H9 (cell line): ENCODE measurements around the gene HLA-F. TPM values are rescaled to one million over a fixed set of nuclear protein-coding genes. Genes with fewer than 3 reads are reported as not detected.

ENCODE experiments used
- DNase-seq: peaks from one replicate; pipeline ENCODE4 v3.0.0-alpha.2; 2017
- H2AFZ ChIP-seq: one replicate; pipeline ENCODE4 v1.6.1; 2013; ENCODE audit warnings: mild to moderate bottlenecking, low read length, control low read depth, moderate library complexity
- H2AK5ac ChIP-seq: 2 replicates; pipeline ENCODE4 v1.6.1; 2013; ENCODE audit warnings: low read length, control low read depth, mixed read lengths; ENCODE audit not compliant: insufficient read length
- H2BK120ac ChIP-seq: one replicate; pipeline ENCODE4 v1.6.1; 2013; ENCODE audit warnings: low read depth, mild to moderate bottlenecking, low read length, control low read depth, inconsistent platforms; ENCODE audit not compliant: poor library complexity, severe bottlenecking
- H2BK12ac ChIP-seq: 2 replicates; pipeline ENCODE4 v1.6.1; 2013; ENCODE audit warnings: low read length, control low read depth, mixed read lengths, low read depth; ENCODE audit not compliant: insufficient read length
- H2BK15ac ChIP-seq: 2 replicates; pipeline ENCODE4 v1.6.1; 2013; ENCODE audit warnings: low read depth, low read length, control low read depth
- H2BK20ac ChIP-seq: one replicate; pipeline ENCODE4 v1.6.1; 2013; ENCODE audit warnings: low read depth, mild to moderate bottlenecking, low read length, control low read depth, inconsistent platforms; ENCODE audit not compliant: poor library complexity, severe bottlenecking
- H2BK5ac ChIP-seq: 2 replicates; pipeline ENCODE4 v1.6.1; 2013; ENCODE audit warnings: low read length, control low read depth, mixed read lengths; ENCODE audit not compliant: insufficient read length
- H3K14ac ChIP-seq: 2 replicates; pipeline ENCODE4 v1.6.1; 2013; ENCODE audit warnings: low read length, control low read depth; ENCODE audit not compliant: insufficient read depth
- H3K18ac ChIP-seq: 2 replicates; pipeline ENCODE4 v1.6.1; 2013; ENCODE audit warnings: low read depth, mild to moderate bottlenecking, mixed read lengths, low read length, control low read depth; ENCODE audit not compliant: insufficient read length
- H3K23ac ChIP-seq: 2 replicates; pipeline ENCODE4 v1.6.1; 2013; ENCODE audit warnings: low read length, control low read depth, mixed read lengths, low read depth; ENCODE audit not compliant: insufficient read length
- H3K23me2 ChIP-seq: 2 replicates; pipeline ENCODE4 v1.6.1; 2013; ENCODE audit warnings: low read depth, mild to moderate bottlenecking, mixed read lengths, low read length, control low read depth; ENCODE audit not compliant: insufficient read length, poor library complexity, severe bottlenecking
- H3K27ac ChIP-seq: 2 replicates; pipeline ENCODE4 v1.5.1; 2013; ENCODE audit warnings: low read length, control low read depth, mixed read lengths, low read depth; ENCODE audit not compliant: insufficient read length
- H3K27me3 ChIP-seq: 2 replicates; pipeline ENCODE4 v1.6.1; 2013; ENCODE audit warnings: low read length, control low read depth, inconsistent platforms; ENCODE audit not compliant: insufficient read depth
- H3K4ac ChIP-seq: 2 replicates; pipeline ENCODE4 v1.6.1; 2013; ENCODE audit warnings: low read depth, mild to moderate bottlenecking, control low read depth, inconsistent platforms, low read length, moderate library complexity
- H3K4me1 ChIP-seq: 2 replicates; pipeline ENCODE4 v1.6.1; 2013; ENCODE audit warnings: low read length, control low read depth, inconsistent platforms; ENCODE audit not compliant: insufficient read depth
- H3K4me2 ChIP-seq: 2 replicates; pipeline ENCODE4 v1.6.1; 2013; ENCODE audit warnings: low read length, control low read depth, mixed read lengths; ENCODE audit not compliant: insufficient read length, insufficient read depth
- H3K56ac ChIP-seq: 2 replicates; pipeline ENCODE4 v1.6.1; 2013; ENCODE audit warnings: low read depth, mild to moderate bottlenecking, mixed read lengths, low read length, control low read depth; ENCODE audit not compliant: insufficient read length
- H3K79me1 ChIP-seq: 2 replicates; pipeline ENCODE4 v1.6.1; 2013; ENCODE audit warnings: low read depth, mild to moderate bottlenecking, moderate library complexity, low read length, control low read depth, inconsistent platforms; ENCODE audit not compliant: insufficient read depth, poor library complexity, severe bottlenecking
- H3K79me2 ChIP-seq: 2 replicates; pipeline ENCODE4 v1.6.1; 2013; ENCODE audit warnings: low read length, control low read depth, inconsistent platforms; ENCODE audit not compliant: insufficient read depth
- H3K9ac ChIP-seq: 2 replicates; pipeline ENCODE4 v1.6.1; 2013; ENCODE audit warnings: low read length, control low read depth, mixed read lengths; ENCODE audit not compliant: insufficient read length; ENCODE audit errors: extremely low read depth
- H3K9me3 ChIP-seq: one replicate; pipeline ENCODE4 v1.6.1; 2013; ENCODE audit warnings: low read depth, low read length, inconsistent platforms; ENCODE audit not compliant: control insufficient read depth
- H3T11ph ChIP-seq: one replicate; pipeline ENCODE4 v1.6.1; 2013; ENCODE audit warnings: mild to moderate bottlenecking, low read length, control low read depth, inconsistent platforms
- H4K20me1 ChIP-seq: one replicate; pipeline ENCODE4 v1.6.1; 2013; ENCODE audit not compliant: control insufficient read depth, insufficient read length, insufficient read depth
- H4K5ac ChIP-seq: 2 replicates; pipeline ENCODE4 v1.6.1; 2013; ENCODE audit warnings: low read depth, mild to moderate bottlenecking, mixed read lengths, low read length, control low read depth; ENCODE audit not compliant: insufficient read length
- H4K8ac ChIP-seq: replicated peaks from 2 replicates; pipeline ENCODE4 v1.6.1; 2013; ENCODE audit warnings: low read length, control low read depth, mixed read lengths, low read depth; ENCODE audit not compliant: insufficient read length
- H4K91ac ChIP-seq: 2 replicates; pipeline ENCODE4 v1.6.1; 2013; ENCODE audit warnings: low read depth, mild to moderate bottlenecking, moderate library complexity, mixed read lengths, low read length, control low read depth; ENCODE audit not compliant: insufficient read length
- H3K27ac Mint-ChIP-seq, 3 experiments: 2 replicates in 2 of 3; 3 replicates in 1 of 3; pipeline ENCODE4 v1.8.0; 2020 to 2021; ENCODE audit warnings: mixed read lengths in 3 of 3, mild to moderate bottlenecking in 1 of 3, moderate library complexity in 1 of 3
- H3K27me3 Mint-ChIP-seq: 2 replicates; pipeline ENCODE4 v1.8.0; 2021; ENCODE audit warnings: low read depth, mild to moderate bottlenecking, moderate library complexity, mixed read lengths
- H3K36me3 Mint-ChIP-seq, 3 experiments: 2 replicates in 2 of 3; 3 replicates in 1 of 3; pipeline ENCODE4 v1.8.0; 2020 to 2021; ENCODE audit warnings: low read depth in 3 of 3, mixed read lengths in 3 of 3; ENCODE audit not compliant: insufficient read depth in 1 of 3
- H3K4me1 Mint-ChIP-seq, 2 experiments: 2 replicates each; pipeline ENCODE4 v1.8.0; 2020; ENCODE audit warnings: mixed read lengths in 2 of 2
- H3K4me3 Mint-ChIP-seq, 2 experiments: 2 replicates in 1 of 2; 3 replicates in 1 of 2; pipeline ENCODE4 v1.8.0; 2020 to 2021; ENCODE audit warnings: mild to moderate bottlenecking in 2 of 2, mixed read lengths in 2 of 2, moderate library complexity in 1 of 2
- H3K9me3 Mint-ChIP-seq, 2 experiments: 2 replicates in 1 of 2; 3 replicates in 1 of 2; pipeline ENCODE4 v1.8.0; 2020; ENCODE audit warnings: mild to moderate bottlenecking in 2 of 2, mixed read lengths in 2 of 2, moderate library complexity in 1 of 2
- WGBS: extraction: QIAGEN DNeasy Blood & Tissue Kit; methylation state at CpG from one replicate; pipeline ENCODE4 v1.1.7; 2013; ENCODE audit warnings: missing lambda C conversion rate, low lambda C conversion rate, mixed read lengths; ENCODE audit not compliant: insufficient read length; ENCODE audit errors: extremely low coverage; 5-methylcytosine and 5-hydroxymethylcytosine counted together
- total RNA-seq: library from RNA; stranded (reverse); gene quantifications from 2 replicates; pipeline ENCODE4 v1.2.1, GENCODE V29; 2021
- TF ChIP-seq, protein P1 (sequence below): fragments of 200-600 bp; sonication (generic); conservative IDR thresholded peaks from 3 replicates; pipeline ENCODE4 v1.8.0; 2021; ENCODE audit warnings: antibody characterized with exemption, mild to moderate bottlenecking

The HLA-F gene
- total RNA-seq, 1 experiment from 2014 or later: 7.4 TPM

- Histone ChIP-seq H3K56ac (no peak overlapping the region), H3K79me2 (no peaks in the 10 kb centered on the region), H3K4me2 (no peak overlapping the region), H3K4me1 (peaks cover 2% of the 10 kb centered on the region; the same call in 1 of the 2 replicates), H3K23me2 (no peaks in the 10 kb centered on the region), H2BK5ac (no peak overlapping the region), H2AFZ (no peak overlapping the region), H3K27me3 (no peaks in the 10 kb centered on the region), H3K18ac (peak overlapping the region; percentile 68), H3K79me1 (no peaks in the 10 kb centered on the region), H4K8ac (no peak overlapping the region), H2BK12ac (peak overlapping the region; percentile 89), H2BK15ac (no peak overlapping the region), H3K14ac (peak overlapping the region; percentile 84; the same call in 1 of the 2 replicates), H3K9me3 (no peaks in the 10 kb centered on the region), H2BK120ac (peak overlapping the region; percentile 69), H2BK20ac (no peak overlapping the region), H4K91ac (no peak overlapping the region), H4K20me1 (no peaks in the 10 kb centered on the region), H4K5ac (no peak overlapping the region), H3T11ph (peak overlapping the region; percentile 21), H2AK5ac (no peak overlapping the region), H3K23ac (no peak overlapping the region), H3K4ac (peak overlapping the region; percentile 65; the same call in 1 of the 2 replicates), H3K27ac (no peak overlapping the region), H3K9ac (no peak overlapping the region)
- TF ChIP-seq, protein P1, sequence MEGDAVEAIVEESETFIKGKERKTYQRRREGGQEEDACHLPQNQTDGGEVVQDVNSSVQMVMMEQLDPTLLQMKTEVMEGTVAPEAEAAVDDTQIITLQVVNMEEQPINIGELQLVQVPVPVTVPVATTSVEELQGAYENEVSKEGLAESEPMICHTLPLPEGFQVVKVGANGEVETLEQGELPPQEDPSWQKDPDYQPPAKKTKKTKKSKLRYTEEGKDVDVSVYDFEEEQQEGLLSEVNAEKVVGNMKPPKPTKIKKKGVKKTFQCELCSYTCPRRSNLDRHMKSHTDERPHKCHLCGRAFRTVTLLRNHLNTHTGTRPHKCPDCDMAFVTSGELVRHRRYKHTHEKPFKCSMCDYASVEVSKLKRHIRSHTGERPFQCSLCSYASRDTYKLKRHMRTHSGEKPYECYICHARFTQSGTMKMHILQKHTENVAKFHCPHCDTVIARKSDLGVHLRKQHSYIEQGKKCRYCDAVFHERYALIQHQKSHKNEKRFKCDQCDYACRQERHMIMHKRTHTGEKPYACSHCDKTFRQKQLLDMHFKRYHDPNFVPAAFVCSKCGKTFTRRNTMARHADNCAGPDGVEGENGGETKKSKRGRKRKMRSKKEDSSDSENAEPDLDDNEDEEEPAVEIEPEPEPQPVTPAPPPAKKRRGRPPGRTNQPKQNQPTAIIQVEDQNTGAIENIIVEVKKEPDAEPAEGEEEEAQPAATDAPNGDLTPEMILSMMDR: no peak
- Mint-ChIP-seq H3K4me3 (no peak overlapping the region), H3K36me3 (peaks cover 1 to 9% (median 5%) of the 10 kb centered on the region in 3 experiments; a peak in 5 of 7 replicates), H3K27ac (peak overlapping the region; percentile 93 to 99 (median 93); a peak in 6 of 7 replicates), H3K9me3 (peaks cover 0 to 2% of the 10 kb centered on the region in 2 experiments; a peak in 2 of 5 replicates), H3K27me3 (peaks cover 2% of the 10 kb centered on the region; the same call in 1 of the 2 replicates), H3K4me1 (peaks cover 20 to 32% of the 10 kb centered on the region in 2 experiments)
- no CpG with 5 or more reads among the region's 2 CpGs for WGBS
- no peak for DNase-seq
These were observed 46.1 kb upstream of the HLA-F start for GRCh38 chr6:29676981-29677601.
